ENCODE data around the gene GATA3. TPM values are rescaled to one million over a fixed set of nuclear protein-coding genes. Genes with fewer than 3 reads are reported as not detected.

Gene GATA3
- total RNA-seq (0.18 TPM), polyA plus RNA-seq (ENCODE audit: insufficient read depth in 1 of 8, insufficient read length in 8 of 8, low replicate concordance in 1 of 8) (1 to 10 TPM in 1 of 8 donors, under 1 TPM in 7; 0.11 to 9.8 (median 0.52) TPM)
- long read RNA-seq, donor 1, partial matches to known transcripts, result 0 of 1 reads
- long read RNA-seq, donor 1, other reads (novel, unspliced or antisense), result 0 of 1 reads
- long read RNA-seq, donor 2, result 0 reads
- long read RNA-seq, donor 3, result 0 reads
- long read RNA-seq, donor 4, partial matches to known transcripts, result 0 of 1 reads
- long read RNA-seq, donor 4, other reads (novel, unspliced or antisense), result 0 of 1 reads
- long read RNA-seq, donor 5, result 0 reads
- long read RNA-seq, donor 6, result 0 reads
- long read RNA-seq, donor 7, result 0 reads
- long read RNA-seq, donor 8, result 0 reads
- long read RNA-seq, donor 9, result 0 reads
- long read RNA-seq, donor 10, result 0 reads
- long read RNA-seq, donor 11, result 0 reads

GRCh38 chr10:8054494-8055407 is at the start of gene GATA3:
Gene GATA3 (plus strand): TSS chr10:8054688. CDS start chr10:8055656, 968 bp downstream.
- Histone ChIP-seq H3K4me3 (ENCODE audit: low read length) (peak within 1 kb of the TSS; percentile 43), H3K36me3 (ENCODE audit: control insufficient read depth, insufficient read depth, low read length) (no peaks in the 10 kb centered on the region), H3K9me3 (replicated peaks; ENCODE audit: control insufficient read depth, low read depth, low read length) (no peaks in the 10 kb centered on the region), H3K27ac (ENCODE audit: low read length) (no peak within 1 kb of the TSS), H3K4me1 (ENCODE audit: control insufficient read depth, insufficient read depth, low read length) (peaks cover 52% of the 10 kb centered on the region), H3K27me3 (ENCODE audit: control insufficient read depth, insufficient read depth, low read length) (peaks cover 98% of the 10 kb centered on the region)
- 0% methylated on average over 41 of the region's 65 CpGs for whole genome bisulfite sequencing (ENCODE audit: insufficient coverage)
- peak; percentile 66 for DNase-seq

DNA sequence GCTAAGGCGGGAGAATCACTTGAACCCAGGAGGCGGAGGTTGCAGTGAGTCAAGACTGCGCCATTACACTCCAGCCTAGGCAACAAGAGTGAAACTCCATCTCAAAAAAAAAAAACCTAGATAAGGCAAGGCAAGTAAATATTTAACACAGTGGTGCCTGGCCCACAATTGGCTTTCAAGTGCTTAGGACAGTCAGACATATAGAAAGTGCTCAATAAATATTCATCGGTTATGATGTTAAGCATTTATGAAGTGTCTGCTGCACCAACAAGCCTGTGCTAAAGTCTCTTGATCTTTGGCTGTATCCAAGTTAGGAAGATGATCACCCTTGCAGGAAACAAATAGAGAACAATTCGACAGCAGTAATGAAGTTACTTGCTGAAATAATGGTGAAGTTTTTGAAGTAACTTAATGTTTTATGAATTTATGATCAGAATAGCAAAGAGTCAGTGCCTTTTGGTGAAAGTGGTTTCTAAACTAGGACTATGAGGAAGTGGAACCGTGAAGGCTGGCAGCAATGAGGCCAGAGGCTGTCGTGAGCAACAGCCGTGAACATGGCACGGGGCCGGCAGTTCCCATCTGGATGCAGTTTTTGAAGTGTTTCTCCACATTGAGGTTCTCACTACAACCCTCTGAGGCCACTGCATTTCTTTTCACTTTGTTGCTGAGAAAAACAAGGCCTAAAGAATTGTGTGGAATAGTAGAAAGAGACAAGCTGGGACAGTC is 48.1 kb upstream of the GATA3 start:
- Histone ChIP-seq H3K36me3 (ENCODE audit: control insufficient read depth, insufficient read depth, low read length) (peaks cover 6% of the 10 kb centered on the region), H3K4me3 (ENCODE audit: low read length) (no peak overlapping the region), H3K27me3 (ENCODE audit: control insufficient read depth, insufficient read depth, low read length) (no peaks in the 10 kb centered on the region), H3K9me3 (replicated peaks; ENCODE audit: control insufficient read depth, low read depth, low read length) (peaks cover 17% of the 10 kb centered on the region), H3K4me1 (ENCODE audit: control insufficient read depth, insufficient read depth, low read length) (no peaks in the 10 kb centered on the region), H3K27ac (ENCODE audit: low read length) (no peak overlapping the region)
- WGBS (ENCODE audit: insufficient coverage), result 92% methylated on average over 2 of the region's 10 CpGs
- DNase-seq, result no peak

- Histone ChIP-seq H3K4me1 (ENCODE audit: control insufficient read depth, insufficient read depth, low read length) (no peaks in the 10 kb centered on the region), H3K4me3 (ENCODE audit: low read length) (no peak overlapping the region), H3K27me3 (ENCODE audit: control insufficient read depth, insufficient read depth, low read length) (no peaks in the 10 kb centered on the region), H3K9me3 (replicated peaks; ENCODE audit: control insufficient read depth, low read depth, low read length) (peaks cover 15% of the 10 kb centered on the region), H3K36me3 (ENCODE audit: control insufficient read depth, insufficient read depth, low read length) (peaks cover 17% of the 10 kb centered on the region), H3K27ac (ENCODE audit: low read length) (no peak overlapping the region)
- DNase-seq, result no peak
- WGBS (ENCODE audit: insufficient coverage), result 92% methylated on average over 27 of the region's 38 CpGs
Observed at GRCh38 chr10:8009031-8009430, 45.5 kb upstream of the GATA3 start.

DNA sequence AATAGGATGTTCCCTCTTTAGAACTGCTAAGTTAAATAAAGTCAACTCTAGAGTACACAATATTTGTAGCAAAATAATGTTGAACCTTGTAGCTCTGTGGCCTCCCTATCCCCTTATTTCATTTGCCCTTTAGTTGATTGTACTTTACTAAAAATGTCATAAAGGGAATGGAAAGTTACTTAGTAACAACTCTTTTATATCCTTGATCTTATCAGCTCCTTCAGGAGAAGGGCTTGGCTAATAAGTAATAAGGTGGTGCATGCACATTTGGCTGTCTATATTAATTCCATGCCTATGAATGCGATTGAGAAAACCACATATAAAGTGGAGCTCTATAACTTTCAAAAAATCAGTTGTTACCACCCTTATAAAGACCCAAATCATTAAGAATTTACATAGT is 41.5 kb upstream of the GATA3 start:
- no peak overlapping the region for H3K4me3 ChIP-seq (ENCODE audit: low read length)
- H3K9me3 ChIP-seq (replicated peaks; ENCODE audit: control insufficient read depth, low read depth, low read length), result no peaks in the 10 kb centered on the region
- no peak for DNase-seq
- no peaks in the 10 kb centered on the region for H3K27me3 ChIP-seq (ENCODE audit: control insufficient read depth, insufficient read depth, low read length)
- no CpG with 5 or more reads among the region's 1 CpG for WGBS (ENCODE audit: insufficient coverage)
- peaks cover 22% of the 10 kb centered on the region for H3K36me3 ChIP-seq (ENCODE audit: control insufficient read depth, insufficient read depth, low read length)
- no peak overlapping the region for H3K27ac ChIP-seq (ENCODE audit: low read length)
- no peaks in the 10 kb centered on the region for H3K4me1 ChIP-seq (ENCODE audit: control insufficient read depth, insufficient read depth, low read length)

DNA sequence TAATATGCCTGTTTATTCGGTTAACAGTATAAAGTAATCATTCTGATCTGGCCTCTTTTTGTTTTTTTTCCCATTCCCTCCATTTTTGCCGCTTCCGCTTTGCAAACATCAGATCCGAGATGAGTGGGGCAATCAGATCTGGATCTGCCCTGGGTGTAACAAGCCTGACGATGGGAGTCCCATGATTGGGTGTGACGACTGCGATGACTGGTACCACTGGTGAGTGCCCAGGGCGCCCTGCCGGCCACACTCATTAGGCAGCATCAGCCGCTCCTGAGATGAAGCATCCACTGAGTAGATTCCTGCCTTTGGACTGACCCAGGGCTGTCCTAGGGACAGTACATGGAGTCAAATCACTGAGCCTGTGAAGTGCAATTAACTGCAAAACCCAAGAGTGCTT is 40.9 kb upstream of the GATA3 start:
- Histone ChIP-seq H3K4me1 (ENCODE audit: control insufficient read depth, insufficient read depth, low read length) (no peaks in the 10 kb centered on the region), H3K27ac (ENCODE audit: low read length) (no peak overlapping the region), H3K4me3 (ENCODE audit: low read length) (no peak overlapping the region), H3K9me3 (replicated peaks; ENCODE audit: control insufficient read depth, low read depth, low read length) (no peaks in the 10 kb centered on the region), H3K36me3 (ENCODE audit: control insufficient read depth, insufficient read depth, low read length) (peaks cover 22% of the 10 kb centered on the region), H3K27me3 (ENCODE audit: control insufficient read depth, insufficient read depth, low read length) (no peaks in the 10 kb centered on the region)
- DNase-seq, result no peak
- WGBS (ENCODE audit: insufficient coverage), result 95% methylated on average over 9 of the region's 10 CpGs

DNA sequence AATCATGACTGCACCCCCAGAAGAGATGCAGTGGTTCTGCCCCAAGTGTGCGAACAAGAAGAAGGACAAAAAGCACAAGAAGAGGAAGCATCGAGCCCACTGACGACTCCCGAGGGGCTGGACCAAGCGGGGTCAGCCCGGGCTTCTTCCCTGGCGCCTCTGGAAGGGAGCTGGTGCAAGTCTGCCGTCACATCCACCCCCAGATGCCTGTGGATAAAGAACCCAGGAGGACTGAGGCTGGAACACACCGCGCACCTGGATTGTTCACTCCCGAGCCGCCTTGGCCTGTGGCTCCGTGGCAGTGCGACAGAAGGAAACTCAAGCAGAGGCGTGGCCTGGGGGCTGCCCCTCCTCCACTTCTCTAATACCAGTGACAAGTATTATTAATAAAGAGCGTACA is 39.8 kb upstream of the GATA3 start:
- Histone ChIP-seq H3K4me1 (ENCODE audit: control insufficient read depth, insufficient read depth, low read length) (no peaks in the 10 kb centered on the region), H3K9me3 (replicated peaks; ENCODE audit: control insufficient read depth, low read depth, low read length) (no peaks in the 10 kb centered on the region), H3K36me3 (ENCODE audit: control insufficient read depth, insufficient read depth, low read length) (peaks cover 22% of the 10 kb centered on the region), H3K27me3 (ENCODE audit: control insufficient read depth, insufficient read depth, low read length) (no peaks in the 10 kb centered on the region), H3K27ac (ENCODE audit: low read length) (no peak overlapping the region), H3K4me3 (ENCODE audit: low read length) (no peak overlapping the region)
- WGBS (ENCODE audit: insufficient coverage), result 93% methylated on average over 8 of the region's 16 CpGs
- no peak for DNase-seq

GRCh38 chr10:8017277-8017676 is 37.2 kb upstream of the GATA3 start:
- Histone ChIP-seq H3K9me3 (replicated peaks; ENCODE audit: control insufficient read depth, low read depth, low read length) (no peaks in the 10 kb centered on the region), H3K27me3 (ENCODE audit: control insufficient read depth, insufficient read depth, low read length) (no peaks in the 10 kb centered on the region), H3K36me3 (ENCODE audit: control insufficient read depth, insufficient read depth, low read length) (peaks cover 8% of the 10 kb centered on the region), H3K4me3 (ENCODE audit: low read length) (no peak overlapping the region), H3K4me1 (ENCODE audit: control insufficient read depth, insufficient read depth, low read length) (no peaks in the 10 kb centered on the region), H3K27ac (ENCODE audit: low read length) (no peak overlapping the region)
- WGBS (ENCODE audit: insufficient coverage), result 37% methylated on average over 2 of the region's 6 CpGs
- peak; percentile 51 for DNase-seq

- H3K27me3 ChIP-seq (ENCODE audit: control insufficient read depth, insufficient read depth, low read length), result peaks cover 25% of the 10 kb centered on the region
- WGBS (ENCODE audit: insufficient coverage), result 96% methylated on average over 2 of the region's 4 CpGs
Observed at GRCh38 chr10:8023321-8023720, 31.2 kb upstream of the GATA3 start.

DNA sequence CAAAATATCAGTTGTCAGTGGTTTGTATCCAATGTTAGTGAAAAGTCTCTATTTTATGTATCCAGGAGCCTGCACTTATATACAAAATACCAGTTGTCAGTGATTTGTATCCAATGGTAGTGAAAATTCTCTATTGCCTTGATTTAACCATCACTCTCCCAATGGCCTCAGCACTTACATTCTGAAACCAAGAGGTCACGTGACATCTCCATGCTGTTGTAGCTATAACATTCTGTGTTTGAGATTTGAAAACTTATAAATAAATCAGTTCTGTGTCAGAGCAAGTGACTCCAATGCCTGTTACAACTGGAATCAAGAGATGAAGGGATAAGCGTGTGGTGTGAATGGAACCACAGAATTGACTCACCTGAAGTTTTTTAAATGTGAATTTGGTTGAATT is 30.6 kb upstream of the GATA3 start:
- Histone ChIP-seq H3K36me3 (ENCODE audit: control insufficient read depth, insufficient read depth, low read length) (no peaks in the 10 kb centered on the region), H3K27ac (ENCODE audit: low read length) (no peak overlapping the region), H3K27me3 (ENCODE audit: control insufficient read depth, insufficient read depth, low read length) (peaks cover 26% of the 10 kb centered on the region), H3K9me3 (replicated peaks; ENCODE audit: control insufficient read depth, low read depth, low read length) (no peaks in the 10 kb centered on the region), H3K4me3 (ENCODE audit: low read length) (no peak overlapping the region), H3K4me1 (ENCODE audit: control insufficient read depth, insufficient read depth, low read length) (no peaks in the 10 kb centered on the region)
- 100% methylated on average over 1 of the region's 2 CpGs for WGBS (ENCODE audit: insufficient coverage)
- DNase-seq, result no peak

More at GRCh38 chr10:8023321-8023720, 31.2 kb upstream of the GATA3 start:
- Histone ChIP-seq H3K4me1 (ENCODE audit: control insufficient read depth, insufficient read depth, low read length) (no peaks in the 10 kb centered on the region), H3K27ac (ENCODE audit: low read length) (no peak overlapping the region), H3K4me3 (ENCODE audit: low read length) (no peak overlapping the region), H3K9me3 (replicated peaks; ENCODE audit: control insufficient read depth, low read depth, low read length) (no peaks in the 10 kb centered on the region), H3K36me3 (ENCODE audit: control insufficient read depth, insufficient read depth, low read length) (no peaks in the 10 kb centered on the region)
- no peak for DNase-seq

All from muscle of leg (tissue), 16 donors.